Mucosa of descending colon (tissue), 3 donors: ENCODE results near the gene PTTG1IP. TPM values are rescaled to one million over a fixed set of nuclear protein-coding genes. Genes with fewer than 3 reads are reported as not detected.

ENCODE experiments used
- ATAC-seq: fragments of 200-7000 bp; cut with Tn5 transposase; one replicate; pipeline ENCODE4 v1.9.1; 2020; ENCODE audit warnings: mild to moderate bottlenecking, moderate library complexity
- DNase-seq, 3 donors: peaks; one replicate each; pipeline ENCODE4 v3.0.0-alpha.2; 2020
- H3K36me3 ChIP-seq: fragments of 200-600 bp; one replicate; pipeline ENCODE4 v1.8.0; 2021; ENCODE audit warnings: low read depth, mild to moderate bottlenecking
- H3K4me1 ChIP-seq: fragments of 200-600 bp; one replicate; pipeline ENCODE4 v1.8.0; 2021; ENCODE audit warnings: low read depth, mild to moderate bottlenecking
- H3K4me3 ChIP-seq: fragments of 200-600 bp; one replicate; pipeline ENCODE4 v1.8.0; 2021; ENCODE audit warnings: mild to moderate bottlenecking
- H3K9me3 ChIP-seq: fragments of 200-600 bp; one replicate; pipeline ENCODE4 v1.8.0; 2021; ENCODE audit warnings: mild to moderate bottlenecking
- CTCF ChIP-seq: fragments of 200-600 bp; IDR thresholded peaks from one replicate; pipeline ENCODE4 v1.8.0; 2022; ENCODE audit warnings: antibody characterized with exemption, mild to moderate bottlenecking
- intact Hi-C, 2 donors: fragments of 100-400 bp; cut with DNase I in 1 of 2; cut with micrococcal nuclease in 1 of 2; formaldehyde crosslinking; loops; one replicate each; pipeline versions ENCODE4 v1.11.0 to v1.11.1; 2022; cut with DNase I, micrococcal nuclease
- total RNA-seq, 3 donors: library from RNA; stranded (reverse); fragmentation: NEBNext Ultra II Directional in 2 of 3; extraction: Animal tissue kit (Norgen Biotek cat#: 25700) in 2 of 3; gene quantifications; one replicate each; pipeline versions ENCODE4 v1.2.1 to v1.2.4, GENCODE V29; 2021 to 2023
- donor health status: DM: no; HTN: no; CAD: no; lungs with moderate emphysema.
- donor health status: DM: no; HTN: no; CAD: no.
- donor health status: DM: no; HTN: yes; CAD: no.

PTTG1IP gene
- total RNA-seq, 3 donors from 2014 or later: 202 to 391 (median 286) TPM

- Histone ChIP-seq H3K36me3 (no peaks in the 10 kb centered on the region), H3K9me3 (no peaks in the 10 kb centered on the region), H3K4me1 (peaks cover 10% of the 10 kb centered on the region), H3K4me3 (no peak overlapping the region)
- no peak for ATAC-seq
- intact Hi-C loops: no loop called here
- no peak for TF ChIP-seq CTCF
- no peak for DNase-seq
These were observed 37.5 kb upstream of the PTTG1IP start for GRCh38 chr21:44911068-44911383.

GRCh38 chr21:44910229-44911067, 37.0 kb upstream of the PTTG1IP start:
- no peak overlapping the region for H3K4me3 ChIP-seq
- DNase-seq: no peak
- peaks cover 10% of the 10 kb centered on the region for H3K4me1 ChIP-seq
- peak; percentile 1 for ATAC-seq
- no peak for TF ChIP-seq CTCF
- H3K36me3 ChIP-seq: no peaks in the 10 kb centered on the region
- no peaks in the 10 kb centered on the region for H3K9me3 ChIP-seq
- intact Hi-C loops: no loop called here

- DNase-seq (no peak), ATAC-seq (no peak)
- no peaks in the 10 kb centered on the region for H3K36me3 ChIP-seq
- no peak overlapping the region for H3K4me3 ChIP-seq
- no peaks in the 10 kb centered on the region for H3K9me3 ChIP-seq
- peaks cover 10% of the 10 kb centered on the region for H3K4me1 ChIP-seq
- TF ChIP-seq CTCF: no peak
- intact Hi-C loops: no loop called here
These were observed 36.2 kb upstream of the PTTG1IP start for GRCh38 chr21:44909719-44910118.

- Histone ChIP-seq H3K4me3 (no peak overlapping the region), H3K36me3 (no peaks in the 10 kb centered on the region), H3K9me3 (no peaks in the 10 kb centered on the region), H3K4me1 (peaks cover 10% of the 10 kb centered on the region)
- no peak for DNase-seq
- intact Hi-C loops: no loop called here
- ATAC-seq: no peak
- TF ChIP-seq CTCF: no peak
These were observed 35.4 kb upstream of the PTTG1IP start for GRCh38 chr21:44908908-44909307.

GRCh38 chr21:44907966-44908895, 34.7 kb upstream of the PTTG1IP start:
- TF ChIP-seq CTCF: no peak
- intact Hi-C loops: no loop called here
- Histone ChIP-seq H3K4me3 (no peak overlapping the region), H3K36me3 (no peaks in the 10 kb centered on the region), H3K4me1 (peaks cover 10% of the 10 kb centered on the region), H3K9me3 (no peaks in the 10 kb centered on the region)
- DNase-seq: no peak
- ATAC-seq: no peak
